ENCODE data around the gene CADPS.

- no peak for TF ChIP-seq CTCF (IDR thresholded peaks at IDR 0.05)
- no peak for TF ChIP-seq POLR2A (IDR thresholded peaks at IDR 0.05)
Observed at GRCh38 chr3:62554264-62554799, 320.9 kb downstream of the CADPS start.
